WERI-Rb-1 (cell line): ENCODE measurements around the gene VSIR.

ENCODE experiments used
- DNase-seq: peaks from one replicate; pipeline ENCODE4 v3.0.0-alpha.2; 2020
- H3K27ac ChIP-seq: fragments of 250-450 bp; sonication (Bioruptor Pico); 2 replicates; pipeline ENCODE4 v1.5.1; 2020; ENCODE audit warnings: mild to moderate bottlenecking, moderate library complexity
- H3K27me3 ChIP-seq: fragments of 250-450 bp; sonication (Bioruptor Pico); 2 replicates; pipeline ENCODE4 v1.5.1; 2021; ENCODE audit warnings: mild to moderate bottlenecking, low read depth, moderate library complexity; ENCODE audit not compliant: insufficient read depth, severe bottlenecking
- H3K36me3 ChIP-seq: fragments of 250-450 bp; sonication (Bioruptor Pico); 2 replicates; pipeline ENCODE4 v1.5.1; 2020; ENCODE audit warnings: mild to moderate bottlenecking, moderate library complexity
- H3K4me3 ChIP-seq: 2 replicates; pipeline ENCODE4 v1.5.1; 2011; ENCODE audit warnings: low read depth, mild to moderate bottlenecking, control low read depth, low read length
- H3K9me3 ChIP-seq: fragments of 250-450 bp; sonication (Bioruptor Pico); 2 replicates; pipeline ENCODE4 v1.5.1; 2021; ENCODE audit warnings: mild to moderate bottlenecking, moderate library complexity; ENCODE audit not compliant: severe bottlenecking
- CTCF ChIP-seq: IDR thresholded peaks from 2 replicates; pipeline ENCODE4 v1.5.1; 2011; ENCODE audit warnings: low read depth, mild to moderate bottlenecking, control low read depth, inconsistent platforms, low read length

The VSIR gene

GRCh38 chr10:71782221-71782916, 9.0 kb upstream of the VSIR start:
- Histone ChIP-seq H3K4me3 (no peak overlapping the region), H3K9me3 (peaks cover 2% of the 10 kb centered on the region), H3K27ac (no peak overlapping the region), H3K36me3 (peaks cover 21% of the 10 kb centered on the region), H3K27me3 (no peaks in the 10 kb centered on the region)
- DNase-seq, result no peak
- TF ChIP-seq CTCF, result no peak

GRCh38 chr10:71780719-71781118, 7.4 kb upstream of the VSIR start:
- Histone ChIP-seq H3K36me3 (peaks cover 18% of the 10 kb centered on the region), H3K9me3 (peaks cover 2% of the 10 kb centered on the region), H3K27ac (no peak overlapping the region), H3K27me3 (no peaks in the 10 kb centered on the region), H3K4me3 (no peak overlapping the region)
- DNase-seq, result no peak
- 0 out of 2 replicates have a peak, but pooled peaks have one; percentile 15 for TF ChIP-seq CTCF

- no peak overlapping the region for H3K27ac ChIP-seq
- peaks cover 2% of the 10 kb centered on the region for H3K9me3 ChIP-seq
- H3K4me3 ChIP-seq, result no peak overlapping the region
- no peak for TF ChIP-seq CTCF
- DNase-seq, result no peak
- no peaks in the 10 kb centered on the region for H3K27me3 ChIP-seq
- peaks cover 13% of the 10 kb centered on the region for H3K36me3 ChIP-seq
Observed at GRCh38 chr10:71780156-71780555, 6.8 kb upstream of the VSIR start.

GRCh38 chr10:71779641-71780040, 6.3 kb upstream of the VSIR start:
- no peak for TF ChIP-seq CTCF
- Histone ChIP-seq H3K36me3 (peaks cover 11% of the 10 kb centered on the region), H3K9me3 (peaks cover 2% of the 10 kb centered on the region), H3K4me3 (no peak overlapping the region), H3K27ac (no peak overlapping the region), H3K27me3 (no peaks in the 10 kb centered on the region)
- no peak for DNase-seq

- Histone ChIP-seq H3K4me3 (no peak overlapping the region), H3K27ac (no peak overlapping the region), H3K27me3 (no peaks in the 10 kb centered on the region), H3K36me3 (peaks cover 9% of the 10 kb centered on the region), H3K9me3 (peaks cover 2% of the 10 kb centered on the region)
- DNase-seq, result no peak
- TF ChIP-seq CTCF, result no peak
Observed at GRCh38 chr10:71778071-71778825, 4.9 kb upstream of the VSIR start.
